Breast epithelium (tissue), 4 donors: Measurements from ENCODE around the gene FOXA1. TPM values are rescaled to one million over a fixed set of nuclear protein-coding genes. Genes with fewer than 3 reads are reported as not detected.

Experiments used
- DNase-seq, 2 donors: peaks; one replicate each; pipeline ENCODE4 v3.0.0-alpha.2; 2019; ENCODE audit warnings: low spot score in 2 of 2
- H3K27ac ChIP-seq, 2 donors: fragments of 200-600 bp; sonication (generic) in 1 of 2; one replicate each; pipeline ENCODE4 v1.5.1; 2016 to 2019; ENCODE audit warnings: mild to moderate bottlenecking in 1 of 2
- H3K27me3 ChIP-seq, 2 donors: fragments of 200-600 bp; sonication (generic) in 1 of 2; one replicate each; pipeline versions ENCODE4 v1.5.1 to v1.6.0; 2017 to 2019; ENCODE audit warnings: control low read depth in 1 of 2, mild to moderate bottlenecking in 1 of 2
- H3K36me3 ChIP-seq: fragments of 200-600 bp; one replicate; pipeline ENCODE4 v1.5.1; 2019
- H3K4me1 ChIP-seq, 2 donors: fragments of 200-600 bp; sonication (generic); one replicate each; pipeline ENCODE4 v1.5.1; 2016 to 2019; ENCODE audit warnings: control low read depth in 1 of 2
- H3K4me3 ChIP-seq, 3 donors: fragments of 200-600 bp; sonication (generic); 1 replicate in 2 of 3; 2 replicates in 1 of 3; pipeline ENCODE4 v1.5.1; 2016 to 2019; ENCODE audit warnings: mild to moderate bottlenecking in 3 of 3, moderate library complexity in 2 of 3
- H3K9me3 ChIP-seq, 2 donors: fragments of 200-600 bp; sonication (generic) in 1 of 2; one replicate each; pipeline ENCODE4 v1.5.1; 2016 to 2019; ENCODE audit warnings: control low read depth in 1 of 2
- POLR2A ChIP-seq: fragments of 450-650 bp; IDR thresholded peaks from one replicate; pipeline ENCODE4 v1.6.1; 2016; ENCODE audit warnings: antibody characterized with exemption, mild to moderate bottlenecking, moderate library complexity
- POLR2AphosphoS5 ChIP-seq, 3 donors: sonication (generic); formaldehyde crosslinking; IDR thresholded peaks; one replicate each; pipeline ENCODE4 v1.6.1; 2017; ENCODE audit warnings: antibody characterized with exemption in 3 of 3
- intact Hi-C: fragments of 100-400 bp; cut with DNase I; formaldehyde crosslinking; loops from one replicate; pipeline ENCODE4 v1.15.1; 2023; ENCODE audit warnings: low total_unique reads
- total RNA-seq, 3 donors: library from RNA; depleted of rRNA; stranded (reverse); fragments of >200 nt; gene quantifications; one replicate each; pipeline ENCODE4 v1.1.0, GENCODE V29; 2016
- TF ChIP-seq, protein P1 (sequence below), 3 donors: fragments of 450-650 bp; IDR thresholded peaks; one replicate each; pipeline ENCODE4 v1.5.1; 2016 to 2017; ENCODE audit warnings: antibody characterized with exemption in 3 of 3, mild to moderate bottlenecking in 3 of 3, moderate library complexity in 3 of 3

The FOXA1 gene
- total RNA-seq, 3 donors from 2014 or later, result 0.32 to 80.6 (median 74.4) TPM

GRCh38 chr14:37602605-37603453, 7.8 kb upstream of the FOXA1 start:
- Histone ChIP-seq H3K4me1 (no peaks in the 10 kb centered on the region), H3K27me3 (peaks cover 11 to 81% of the 10 kb centered on the region in 2 donors), H3K36me3 (no peaks in the 10 kb centered on the region), H3K9me3 (no peaks in the 10 kb centered on the region), H3K27ac (peak overlapping the region in 1 of 2 donors; percentile 4), H3K4me3 (peak overlapping the region in 1 of 3 donors; percentile 8)
- intact Hi-C loops, result no loop called here
- DNase-seq, result no peak
- TF ChIP-seq, protein P1, sequence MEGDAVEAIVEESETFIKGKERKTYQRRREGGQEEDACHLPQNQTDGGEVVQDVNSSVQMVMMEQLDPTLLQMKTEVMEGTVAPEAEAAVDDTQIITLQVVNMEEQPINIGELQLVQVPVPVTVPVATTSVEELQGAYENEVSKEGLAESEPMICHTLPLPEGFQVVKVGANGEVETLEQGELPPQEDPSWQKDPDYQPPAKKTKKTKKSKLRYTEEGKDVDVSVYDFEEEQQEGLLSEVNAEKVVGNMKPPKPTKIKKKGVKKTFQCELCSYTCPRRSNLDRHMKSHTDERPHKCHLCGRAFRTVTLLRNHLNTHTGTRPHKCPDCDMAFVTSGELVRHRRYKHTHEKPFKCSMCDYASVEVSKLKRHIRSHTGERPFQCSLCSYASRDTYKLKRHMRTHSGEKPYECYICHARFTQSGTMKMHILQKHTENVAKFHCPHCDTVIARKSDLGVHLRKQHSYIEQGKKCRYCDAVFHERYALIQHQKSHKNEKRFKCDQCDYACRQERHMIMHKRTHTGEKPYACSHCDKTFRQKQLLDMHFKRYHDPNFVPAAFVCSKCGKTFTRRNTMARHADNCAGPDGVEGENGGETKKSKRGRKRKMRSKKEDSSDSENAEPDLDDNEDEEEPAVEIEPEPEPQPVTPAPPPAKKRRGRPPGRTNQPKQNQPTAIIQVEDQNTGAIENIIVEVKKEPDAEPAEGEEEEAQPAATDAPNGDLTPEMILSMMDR (IDR thresholded peaks at IDR 0.05), result no peak
- TF ChIP-seq POLR2A (no peak), POLR2AphosphoS5 (IDR thresholded peaks at IDR 0.05) (no peak)

DNA sequence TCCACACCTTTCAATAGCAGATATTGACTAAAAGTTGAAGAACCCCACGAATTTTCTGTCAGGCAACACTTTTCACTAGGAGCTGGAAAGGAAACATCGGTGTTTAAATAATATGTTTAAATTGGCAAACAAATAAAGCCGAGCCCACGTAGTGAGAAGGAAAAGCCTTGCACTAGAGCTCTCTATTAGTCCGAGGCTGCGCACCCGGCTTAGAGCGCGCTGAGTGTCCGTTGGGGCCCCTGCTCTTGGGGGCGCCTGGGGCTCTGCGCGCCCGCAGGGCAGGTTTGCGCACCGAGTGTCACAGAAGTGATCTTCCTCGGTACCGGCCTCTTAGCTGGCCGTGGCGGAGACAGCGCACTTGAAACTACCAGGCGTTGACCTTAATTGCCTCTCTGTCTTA, 6.8 kb upstream of the FOXA1 start:
- Histone ChIP-seq H3K4me1 (no peaks in the 10 kb centered on the region), H3K4me3 (no peak overlapping the region), H3K27ac (peak overlapping the region in 1 of 2 donors; percentile 53), H3K36me3 (no peaks in the 10 kb centered on the region), H3K27me3 (peaks cover 11 to 90% of the 10 kb centered on the region in 2 donors), H3K9me3 (no peaks in the 10 kb centered on the region)
- no peak for TF ChIP-seq POLR2A
- TF ChIP-seq POLR2AphosphoS5 (IDR thresholded peaks at IDR 0.05), result no peak
- TF ChIP-seq, protein P1 (IDR thresholded peaks at IDR 0.05), result no peak
- no peak for DNase-seq
- intact Hi-C loops, result no loop called here

- no peak for DNase-seq
- intact Hi-C loops, result no loop called here
- no peaks in the 10 kb centered on the region for H3K9me3 ChIP-seq
- peak overlapping the region in 1 of 2 donors; percentile 53 for H3K27ac ChIP-seq
- H3K36me3 ChIP-seq, result no peaks in the 10 kb centered on the region
- H3K4me3 ChIP-seq, result no peak overlapping the region
- H3K4me1 ChIP-seq, result no peaks in the 10 kb centered on the region
- peaks cover 11 to 91% of the 10 kb centered on the region in 2 donors for H3K27me3 ChIP-seq
- TF ChIP-seq POLR2A, result no peak
- TF ChIP-seq POLR2AphosphoS5 (IDR thresholded peaks at IDR 0.05), result no peak
- TF ChIP-seq, protein P1 (IDR thresholded peaks at IDR 0.05), result no peak
Measured at GRCh38 chr14:37600880-37601741, 6.1 kb upstream of the FOXA1 start.

DNA sequence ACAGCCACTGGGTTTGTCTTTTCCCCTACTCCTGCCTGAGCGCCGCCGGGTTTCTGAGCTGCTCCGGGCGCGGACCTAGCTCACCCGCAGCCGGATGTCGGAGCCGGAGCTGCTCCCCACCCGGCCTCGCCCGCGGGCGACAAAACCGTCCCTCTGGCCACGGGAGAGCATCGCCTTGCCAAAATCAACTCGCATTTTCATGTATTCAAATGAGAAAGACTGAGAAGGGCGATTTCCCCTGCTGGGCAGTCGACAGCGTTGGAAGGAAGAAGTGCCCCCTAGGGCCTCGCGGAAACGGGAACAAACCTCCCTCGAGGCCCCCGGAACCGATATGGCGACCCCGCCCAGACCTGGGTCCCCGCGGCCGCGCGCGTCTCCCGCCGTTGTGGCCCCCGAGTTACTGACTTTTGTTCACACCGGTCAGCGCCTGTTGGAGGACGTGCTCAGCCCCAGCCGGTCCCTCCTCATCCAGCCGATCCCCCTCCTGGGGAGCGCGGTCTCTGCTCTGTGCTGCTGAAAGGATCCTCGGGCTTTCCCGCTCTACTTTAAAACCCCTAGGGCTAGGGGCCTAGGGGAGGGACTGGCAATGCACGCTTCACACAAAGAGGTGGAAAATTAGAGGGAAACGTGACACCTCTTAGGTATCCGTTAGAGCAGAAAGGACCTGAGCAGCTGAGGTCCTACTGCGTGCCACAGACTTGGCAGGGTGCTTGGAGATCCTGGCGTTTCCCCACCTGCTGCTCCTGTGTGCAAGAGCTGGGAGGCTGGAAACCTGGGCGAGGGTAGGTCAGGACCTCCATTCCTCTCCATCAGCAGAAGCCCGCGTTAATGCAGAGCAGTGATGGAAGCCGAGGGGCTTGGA, 4.7 kb upstream of the FOXA1 start:
- peaks cover 11 to 94% of the 10 kb centered on the region in 2 donors for H3K27me3 ChIP-seq
- H3K4me3 ChIP-seq, result peak overlapping the region in 2 of 3 donors; percentile 31 to 60
- TF ChIP-seq POLR2A (no peak), POLR2AphosphoS5 (IDR thresholded peaks at IDR 0.05) (no peak)
- TF ChIP-seq, protein P1 (IDR thresholded peaks at IDR 0.05), result no peak
- H3K4me1 ChIP-seq, result peaks cover 0 to 5% of the 10 kb centered on the region in 2 donors
- DNase-seq, result peak in 1 of 2 donors; percentile 77
- peak overlapping the region; percentile 83 to 86 for H3K27ac ChIP-seq
- no peaks in the 10 kb centered on the region for H3K9me3 ChIP-seq
- no peaks in the 10 kb centered on the region for H3K36me3 ChIP-seq
- intact Hi-C loops, result no loop called here
